SKM-1 treated with dmso at 0.1 percent for 144 hours (cell line): ENCODE results near the gene SPATA13.
A peak's percentile ranks its signal among the peaks of the same experiment; 100 is the strongest.

Experiments
- DNase-seq: peaks from one replicate; lab custom pipeline; 2025; ENCODE audit not compliant: unreplicated experiment; lab: John Stamatoyannopoulos, UW

The SPATA13 gene

GRCh38 chr13:24249624-24250023, 89.1 kb downstream of the SPATA13 start:
- DNase-seq: no peak

GRCh38 chr13:24250376-24251057, 90.0 kb downstream of the SPATA13 start:
- no peak for DNase-seq

- DNase-seq: no peak
Measured at GRCh38 chr13:24251525-24251924, 91.0 kb downstream of the SPATA13 start.

GRCh38 chr13:24252136-24252535, 91.6 kb downstream of the SPATA13 start:
- DNase-seq: no peak

GRCh38 chr13:24253520-24254145, 93.1 kb downstream of the SPATA13 start:
- no peak for DNase-seq

- DNase-seq: peak; percentile 93
Measured at GRCh38 chr13:24254146-24254841, 93.8 kb downstream of the SPATA13 start.

GRCh38 chr13:24257497-24257896, 97.0 kb downstream of the SPATA13 start:
- DNase-seq: no peak

- no peak for DNase-seq
Measured at GRCh38 chr13:24261566-24261965, 101.0 kb downstream of the SPATA13 start.

GRCh38 chr13:24263632-24264031, 103.1 kb downstream of the SPATA13 start:
- DNase-seq: no peak

- DNase-seq: no peak
Measured at GRCh38 chr13:24264976-24265375, 104.5 kb downstream of the SPATA13 start.

- no peak for DNase-seq
Measured at GRCh38 chr13:24265453-24265852, 104.9 kb downstream of the SPATA13 start.

- DNase-seq: no peak
Measured at GRCh38 chr13:24267274-24267673, 106.8 kb downstream of the SPATA13 start.

GRCh38 chr13:24267801-24268200, 107.3 kb downstream of the SPATA13 start:
- DNase-seq: no peak

- DNase-seq: no peak
Measured at GRCh38 chr13:24269821-24270220, 109.3 kb downstream of the SPATA13 start.

GRCh38 chr13:24270639-24271141, 110.2 kb downstream of the SPATA13 start:
- DNase-seq: no peak

GRCh38 chr13:24271231-24271600, 110.7 kb downstream of the SPATA13 start:
- no peak for DNase-seq

- DNase-seq: no peak
Measured at GRCh38 chr13:24271601-24272451, 111.3 kb downstream of the SPATA13 start.

- DNase-seq: no peak
Measured at GRCh38 chr13:24272452-24273161, 112.1 kb downstream of the SPATA13 start.

- no peak for DNase-seq
Measured at GRCh38 chr13:24273926-24274325, 113.4 kb downstream of the SPATA13 start.

- no peak for DNase-seq
Measured at GRCh38 chr13:24274452-24275021, 114.0 kb downstream of the SPATA13 start.
